Panc1 (cell line): Measurements from ENCODE around the gene OR51D1. TPM values are rescaled to one million over a fixed set of nuclear protein-coding genes. Genes with fewer than 3 reads are reported as not detected.

Experiments used
- ATAC-seq: fragments of 200-7000 bp; cut with Tn5 transposase; 2 replicates; pipeline ENCODE4 v1.9.1; 2020; ENCODE audit warnings: mild to moderate bottlenecking, moderate library complexity
- BruUV-seq: library from RNA; stranded (reverse); fragments of 400-500 nt; replicated peaks from 2 replicates; lab custom pipeline; 2021; lab: Mats Ljungman, UMichigan
- CTCF ChIA-PET: fragments of 300-600 bp; sonication (Branson Sonifier 250); formaldehyde crosslinking; loops from one replicate; lab custom pipeline; 2022; ENCODE audit warnings: antibody characterized with exemption; lab: Charles Lee
- POLR2A ChIA-PET: fragments of 300-600 bp; sonication (Branson Sonifier 250); formaldehyde crosslinking; loops from one replicate; lab custom pipeline; 2022; ENCODE audit warnings: antibody characterized with exemption; lab: Charles Lee
- DNase-seq: peaks from one replicate; pipeline ENCODE4 v3.0.0-alpha.2; 2010; ENCODE audit warnings: low read depth, low spot score
- H3K27ac ChIP-seq: 2 replicates; pipeline ENCODE4 v1.5.1; 2011; ENCODE audit warnings: mild to moderate bottlenecking, low read length, inconsistent platforms
- H3K27me3 ChIP-seq: fragments of 200-500 bp; sonication (Bioruptor generic); 2 replicates; pipeline ENCODE4 v1.6.0; 2014; ENCODE audit warnings: low read length, inconsistent platforms; ENCODE audit not compliant: control insufficient read depth, insufficient read depth
- H3K36me3 ChIP-seq: fragments of 200-500 bp; sonication (Bioruptor generic); 2 replicates; pipeline ENCODE4 v1.5.1; 2014; ENCODE audit warnings: inconsistent platforms, mild to moderate bottlenecking, low read length, moderate library complexity; ENCODE audit not compliant: control insufficient read depth, insufficient read depth
- H3K4me1 ChIP-seq: 2 replicates; pipeline ENCODE4 v1.5.1; 2011; ENCODE audit warnings: inconsistent platforms, mild to moderate bottlenecking, low read length, moderate library complexity; ENCODE audit not compliant: control insufficient read depth, insufficient read depth
- H3K4me3 ChIP-seq, 2 experiments: 2 replicates each; pipeline ENCODE4 v1.5.1; 2011 to 2012; ENCODE audit warnings: low read depth in 2 of 2, low read length in 2 of 2, mild to moderate bottlenecking in 2 of 2, inconsistent platforms in 1 of 2, moderate library complexity in 1 of 2
- H3K9me3 ChIP-seq: fragments of 200-500 bp; sonication (Bioruptor generic); 2 replicates; pipeline ENCODE4 v1.5.1; 2014; ENCODE audit warnings: low read depth, mild to moderate bottlenecking, inconsistent platforms, low read length, moderate library complexity; ENCODE audit not compliant: control insufficient read depth, insufficient read depth
- CTCF ChIP-seq: fragments of 450-650 bp; IDR thresholded peaks from 2 replicates; pipeline ENCODE4 v1.5.1; 2017; ENCODE audit warnings: mild to moderate bottlenecking
- POLR2AphosphoS5 ChIP-seq: IDR thresholded peaks from 2 replicates; pipeline ENCODE4 v1.6.1; 2012; ENCODE audit warnings: mild to moderate bottlenecking, low read depth, low read length, moderate library complexity
- REST ChIP-seq, 2 experiments: IDR thresholded peaks; 2 replicates each; pipeline ENCODE4 v1.6.1; 2011 to 2012; ENCODE audit warnings: low read depth in 2 of 2, control low read depth in 1 of 2, low read length in 1 of 2, mild to moderate bottlenecking in 1 of 2, moderate library complexity in 1 of 2; ENCODE audit not compliant: insufficient read depth in 1 of 2
- SIN3A ChIP-seq: IDR thresholded peaks from 2 replicates; pipeline ENCODE4 v1.6.1; 2012; ENCODE audit warnings: low read depth, mild to moderate bottlenecking, low read length, moderate library complexity, borderline replicate concordance; ENCODE audit not compliant: insufficient read depth
- TCF7L2 ChIP-seq: IDR thresholded peaks from 2 replicates; pipeline ENCODE4 v1.6.1; 2011; ENCODE audit warnings: mild to moderate bottlenecking, low read depth, low read length, inconsistent platforms
- in situ Hi-C: cut with HindIII; loops from 2 replicates; pipeline ENCODE4 v1.10.0; 2016; ENCODE audit warnings: low sequenced_read_pairs, low pct_unique_long_range_greater_than_20kb
- intact Hi-C: fragments of 100-400 bp; cut with micrococcal nuclease; formaldehyde crosslinking; loops from one replicate; pipeline ENCODE4 v1.10.0; 2022; ENCODE audit not compliant: unreplicated experiment
- total RNA-seq: library from RNA; stranded (reverse); gene quantifications from one replicate; pipeline ENCODE4 v1.2.1, GENCODE V29; 2021; ENCODE audit not compliant: unreplicated experiment

The OR51D1 gene
- total RNA-seq, 1 experiment from 2014 or later, result not detected

- Histone ChIP-seq H3K27ac (no peak overlapping the region), H3K4me3 (no peak overlapping the region), H3K4me1 (no peaks in the 10 kb centered on the region), H3K27me3 (peaks cover 17% of the 10 kb centered on the region), H3K36me3 (no peaks in the 10 kb centered on the region), H3K9me3 (no peaks in the 10 kb centered on the region)
- BruUV-seq, result no TSS peak
- intact Hi-C loops, result no loop called here
- no peak for TF ChIP-seq CTCF
- TF ChIP-seq POLR2AphosphoS5, result no peak
- no peak for TF ChIP-seq REST (IDR thresholded peaks at IDR 0.05; ENCODE audit: insufficient read depth in 1 of 2, low read depth in 2 of 2, low read length in 1 of 2)
- TF ChIP-seq SIN3A, result no peak
- TF ChIP-seq TCF7L2, result no peak
- ATAC-seq, result no peak
- CTCF ChIA-PET, result no interaction called here
- POLR2A ChIA-PET, result no interaction called here
- no peak for DNase-seq
- in situ Hi-C loops, result no loop called here
These were observed 25.6 kb downstream of the OR51D1 start for GRCh38 chr11:4662876-4663275.

GRCh38 chr11:4664183-4664582 lies 26.9 kb downstream of the OR51D1 start:
- in situ Hi-C loops, result no loop called here
- DNase-seq (no peak), ATAC-seq (no peak)
- no TSS peak for BruUV-seq
- Histone ChIP-seq H3K9me3 (no peaks in the 10 kb centered on the region), H3K27me3 (peaks cover 13% of the 10 kb centered on the region; the same call in 1 of the 2 replicates), H3K4me3 (no peak overlapping the region), H3K27ac (no peak overlapping the region), H3K4me1 (no peaks in the 10 kb centered on the region), H3K36me3 (no peaks in the 10 kb centered on the region)
- ChIA-PET POLR2A (no interaction called here), CTCF (no interaction called here)
- intact Hi-C loops, result no loop called here
- TF ChIP-seq CTCF (no peak), POLR2AphosphoS5 (no peak), REST (IDR thresholded peaks at IDR 0.05; ENCODE audit: insufficient read depth in 1 of 2, low read depth in 2 of 2, low read length in 1 of 2) (no peak), TCF7L2 (no peak), SIN3A (no peak)
